Heart right ventricle (tissue), 16 donors: ENCODE data around the gene LINC01488. TPM values are rescaled to one million over a fixed set of nuclear protein-coding genes. Genes with fewer than 3 reads are reported as not detected.

Experiments used
- ATAC-seq, 8 donors: fragments of 200-7000 bp; cut with Tn5 transposase; one replicate each; pipeline ENCODE4 v1.9.1; 2020; ENCODE audit warnings: mild to moderate bottlenecking in 8 of 8, moderate library complexity in 8 of 8, moderate number of reproducible peaks in 1 of 8
- DNase-seq, 2 donors: peaks; one replicate each; pipeline ENCODE4 v3.0.0-alpha.2; 2020
- H3K27ac ChIP-seq, 10 donors: fragments of 200-600 bp; sonication (generic) in 2 of 10; one replicate each; pipeline versions ENCODE4 v1.5.0 to v1.8.0; 2020 to 2022; ENCODE audit warnings: mild to moderate bottlenecking in 3 of 10
- H3K27me3 ChIP-seq, 7 donors: fragments of 200-600 bp; one replicate each; pipeline ENCODE4 v1.8.0; 2021 to 2022; ENCODE audit warnings: mild to moderate bottlenecking in 2 of 7
- H3K36me3 ChIP-seq, 9 donors: fragments of 200-600 bp; sonication (generic) in 1 of 9; one replicate each; pipeline versions ENCODE4 v1.5.0 to v1.8.0; 2020 to 2022; ENCODE audit warnings: mild to moderate bottlenecking in 2 of 9
- H3K4me1 ChIP-seq, 9 donors: fragments of 200-600 bp; sonication (generic) in 1 of 9; one replicate each; pipeline versions ENCODE4 v1.5.0 to v1.8.0; 2020 to 2022; ENCODE audit warnings: mild to moderate bottlenecking in 4 of 9
- H3K4me3 ChIP-seq, 10 donors: fragments of 200-600 bp; sonication (generic) in 2 of 10; one replicate each; pipeline versions ENCODE4 v1.5.0 to v1.8.0; 2020 to 2022; ENCODE audit warnings: mild to moderate bottlenecking in 7 of 10, moderate library complexity in 2 of 10
- H3K9me3 ChIP-seq, 11 donors: fragments of 200-600 bp in 10 of 11; sonication (generic) in 2 of 11; one replicate each; pipeline versions ENCODE4 v1.5.0 to v1.8.0; 2013 to 2022; ENCODE audit warnings: mild to moderate bottlenecking in 2 of 11, control low read depth in 1 of 11, moderate library complexity in 1 of 11
- WGBS, 2 donors: extraction: QIAGEN DNeasy Blood & Tissue Kit; methylation state at CpG; one replicate each; pipeline ENCODE4 v1.1.7; 2013; ENCODE audit warnings: inconsistent platforms in 1 of 2; 5-methylcytosine and 5-hydroxymethylcytosine counted together
- intact Hi-C, 10 donors: fragments of 100-400 bp; cut with DNase I; formaldehyde crosslinking; loops; one replicate each; pipeline versions ENCODE4 v1.11.1 to v1.14.2; 2022
- polyA plus RNA-seq, 2 donors: library from polyadenylated mRNA; stranded (reverse); fragments of 200-250 nt; gene quantifications; one replicate each; pipeline ENCODE4 v1.2.3, GENCODE V29; 2013
- total RNA-seq, 10 donors: library from RNA; stranded (reverse); fragmentation: NEBNext Ultra II Directional in 3 of 10; extraction: Animal tissue kit (Norgen Biotek cat#: 25700) in 3 of 10; gene quantifications; one replicate each; pipeline versions ENCODE4 v1.2.1 to v1.2.4, GENCODE V29; 2021 to 2023
- TF ChIP-seq, protein P1 (sequence below), 9 donors: fragments of 200-600 bp; sonication (generic) in 2 of 9; IDR thresholded peaks; one replicate each; pipeline versions ENCODE4 v1.5.0 to v1.8.0; 2021 to 2022; ENCODE audit warnings: antibody characterized with exemption in 9 of 9, mild to moderate bottlenecking in 5 of 9, moderate library complexity in 1 of 9
- donor health status: Arrhythmogenic right ventricular cardiomyopathy.
- donor health status: ischemic (EF 13 %, LVEDD 7.1; RV severe dilation, severe dysfunction).
- donor health status: healthy with polysubstance abuse.
- donor health status: DM: no; HTN: yes; CAD: no.
- donor health status: DM: no; HTN: no; CAD: no.
- donor health status: ischemic (EF 25% LVEDD 6.9; RV normal size, moderate dysfunction).
- donor health status: ischemic (EF 25% LVEDD 5.7; RV mildly dilated, moderate dysfunction).
- donor health status: healthy.
- donor health status: DM: yes; HTN: yes; CAD: no.
- donor health status: Ischemic cardiomyopathy.
- donor health status: ischemic (EF 35%, LVEDD 5.7; RV mildly dilated, moderate dysfunction).
- donor health status: nonischemic (EF 11% LVEDD 7.7; RV severe dilation, severe dysfunction).
- donor health status: DM: yes; HTN: yes; CAD: no.
- donor health status: PGD.
- donor health status: ischemic (EF 29% LVEDD 5.4; RV normal size, mild dysfunction).
- donor health status: nonischemic (EF 23%, LVEDD 6.1; RV moderate dilation, normal function).

The LINC01488 gene
- total and polyA plus RNA-seq, 12 donors, result 0.03 to 0.59 (median 0.15) TPM; not detected in 4

DNA sequence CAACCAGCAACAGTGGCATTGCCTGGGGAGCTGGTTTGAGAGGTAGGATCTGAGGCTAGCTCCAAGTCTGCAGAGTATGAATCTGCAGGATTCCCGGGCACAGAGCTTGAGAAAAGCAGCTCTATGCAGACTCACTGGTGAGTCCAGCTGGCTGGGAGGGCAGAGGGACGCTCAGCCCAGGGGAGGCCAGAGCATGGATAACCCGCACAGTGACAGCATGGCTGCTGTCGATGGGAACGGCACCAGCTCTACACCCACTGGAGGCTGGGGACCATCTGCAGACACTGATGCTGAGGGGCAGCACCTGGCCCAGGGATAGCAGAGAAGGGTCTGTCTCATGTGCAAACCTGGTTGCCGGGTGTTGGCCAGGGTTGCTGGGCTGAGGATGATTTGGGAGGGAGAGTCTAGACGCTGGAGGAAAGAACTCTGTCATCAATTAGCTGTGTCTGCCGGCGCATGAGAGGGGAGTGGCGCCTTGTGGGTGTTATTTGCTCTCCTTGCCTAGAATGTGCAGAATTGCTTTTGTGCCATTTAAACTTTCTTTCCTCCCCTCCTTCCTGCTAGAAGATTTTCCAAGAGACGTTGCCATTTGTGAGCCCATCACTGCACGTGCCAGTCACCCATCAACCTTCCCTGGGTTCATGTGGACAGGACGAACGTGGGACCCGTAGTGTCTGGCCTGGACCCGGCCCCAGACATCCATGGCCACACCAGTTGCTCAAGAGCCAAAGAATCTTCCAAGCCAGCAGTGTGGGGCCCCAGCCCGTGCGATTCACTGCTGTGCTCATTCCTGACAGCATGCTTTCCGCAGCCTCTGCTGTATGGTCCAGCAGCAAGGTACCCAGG lies 19.1 kb upstream of the LINC01488 start:
- Histone ChIP-seq H3K4me1 (peaks cover 14 to 38% (median 18%) of the 10 kb centered on the region in 9 donors), H3K36me3 (no peaks in the 10 kb centered on the region), H3K27me3 (no peaks in the 10 kb centered on the region), H3K27ac (peak overlapping the region in 7 of 10 donors; percentile 44 to 75 (median 63)), H3K9me3 (peaks cover 0 to 23% (median 10%) of the 10 kb centered on the region in 11 donors), H3K4me3 (no peak overlapping the region)
- ATAC-seq (peak in 7 of 8 donors; percentile 24 to 55 (median 37)), DNase-seq (no peak)
- TF ChIP-seq, protein P1, sequence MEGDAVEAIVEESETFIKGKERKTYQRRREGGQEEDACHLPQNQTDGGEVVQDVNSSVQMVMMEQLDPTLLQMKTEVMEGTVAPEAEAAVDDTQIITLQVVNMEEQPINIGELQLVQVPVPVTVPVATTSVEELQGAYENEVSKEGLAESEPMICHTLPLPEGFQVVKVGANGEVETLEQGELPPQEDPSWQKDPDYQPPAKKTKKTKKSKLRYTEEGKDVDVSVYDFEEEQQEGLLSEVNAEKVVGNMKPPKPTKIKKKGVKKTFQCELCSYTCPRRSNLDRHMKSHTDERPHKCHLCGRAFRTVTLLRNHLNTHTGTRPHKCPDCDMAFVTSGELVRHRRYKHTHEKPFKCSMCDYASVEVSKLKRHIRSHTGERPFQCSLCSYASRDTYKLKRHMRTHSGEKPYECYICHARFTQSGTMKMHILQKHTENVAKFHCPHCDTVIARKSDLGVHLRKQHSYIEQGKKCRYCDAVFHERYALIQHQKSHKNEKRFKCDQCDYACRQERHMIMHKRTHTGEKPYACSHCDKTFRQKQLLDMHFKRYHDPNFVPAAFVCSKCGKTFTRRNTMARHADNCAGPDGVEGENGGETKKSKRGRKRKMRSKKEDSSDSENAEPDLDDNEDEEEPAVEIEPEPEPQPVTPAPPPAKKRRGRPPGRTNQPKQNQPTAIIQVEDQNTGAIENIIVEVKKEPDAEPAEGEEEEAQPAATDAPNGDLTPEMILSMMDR (IDR thresholded peaks at IDR 0.05), result no peak
- intact Hi-C loops, result no loop called here
- 76% methylated on average over 19 of the region's 19 CpGs for WGBS, 2 donors

DNA sequence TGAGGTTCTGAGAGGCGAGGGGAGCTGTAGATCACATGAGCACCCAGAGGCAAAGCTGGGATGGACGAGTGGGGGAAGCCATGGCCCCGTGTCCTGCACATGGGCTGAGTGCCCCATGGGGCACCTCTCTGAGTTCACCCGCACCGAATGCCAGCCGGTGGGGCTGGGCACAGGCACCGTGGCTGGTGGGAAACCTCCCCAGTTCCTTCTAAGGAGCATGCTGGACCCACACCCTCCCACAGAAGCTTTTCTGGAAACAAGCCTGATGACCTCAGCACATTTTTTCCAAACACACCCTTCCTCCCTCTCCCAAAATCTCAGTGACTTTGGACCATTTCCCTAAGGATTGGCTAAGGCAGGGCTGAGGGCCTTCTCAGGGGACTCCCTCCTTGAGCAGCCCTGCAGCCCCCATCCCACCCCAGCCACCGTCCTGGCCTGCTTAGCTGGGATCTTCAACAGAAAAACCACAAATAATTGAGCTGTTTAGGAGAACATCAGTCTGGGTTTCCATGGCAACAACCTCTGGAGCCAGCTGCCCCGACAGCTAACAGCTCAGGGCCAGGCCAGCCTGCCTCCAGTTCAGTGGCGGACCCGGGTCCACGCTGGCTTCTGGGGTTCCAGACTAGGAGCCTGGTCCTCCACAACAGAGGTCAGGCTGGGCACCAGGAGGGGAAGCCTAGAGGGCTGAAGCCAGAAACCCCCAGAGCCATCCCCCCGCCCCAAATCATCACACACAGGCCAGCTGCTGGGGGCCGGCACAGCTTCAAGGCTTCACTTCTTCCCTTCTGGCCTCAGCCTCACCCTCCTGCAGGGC lies 18.1 kb upstream of the LINC01488 start:
- H3K9me3 ChIP-seq, result peaks cover 0 to 17% (median 8%) of the 10 kb centered on the region in 11 donors
- peaks cover 14 to 43% (median 18%) of the 10 kb centered on the region in 9 donors for H3K4me1 ChIP-seq
- peak overlapping the region in 8 of 10 donors; percentile 18 to 75 (median 62) for H3K27ac ChIP-seq
- H3K4me3 ChIP-seq, result no peak overlapping the region
- H3K36me3 ChIP-seq, result no peaks in the 10 kb centered on the region
- 44 to 45% methylated on average over 14 of the region's 14 CpGs for WGBS, 2 donors
- TF ChIP-seq, protein P1 (IDR thresholded peaks at IDR 0.05), result no peak
- H3K27me3 ChIP-seq, result no peaks in the 10 kb centered on the region
- ATAC-seq (peak; percentile 60 to 87 (median 78)), DNase-seq (peak; percentile 57 to 67)
- intact Hi-C loops, result no loop called here

DNA sequence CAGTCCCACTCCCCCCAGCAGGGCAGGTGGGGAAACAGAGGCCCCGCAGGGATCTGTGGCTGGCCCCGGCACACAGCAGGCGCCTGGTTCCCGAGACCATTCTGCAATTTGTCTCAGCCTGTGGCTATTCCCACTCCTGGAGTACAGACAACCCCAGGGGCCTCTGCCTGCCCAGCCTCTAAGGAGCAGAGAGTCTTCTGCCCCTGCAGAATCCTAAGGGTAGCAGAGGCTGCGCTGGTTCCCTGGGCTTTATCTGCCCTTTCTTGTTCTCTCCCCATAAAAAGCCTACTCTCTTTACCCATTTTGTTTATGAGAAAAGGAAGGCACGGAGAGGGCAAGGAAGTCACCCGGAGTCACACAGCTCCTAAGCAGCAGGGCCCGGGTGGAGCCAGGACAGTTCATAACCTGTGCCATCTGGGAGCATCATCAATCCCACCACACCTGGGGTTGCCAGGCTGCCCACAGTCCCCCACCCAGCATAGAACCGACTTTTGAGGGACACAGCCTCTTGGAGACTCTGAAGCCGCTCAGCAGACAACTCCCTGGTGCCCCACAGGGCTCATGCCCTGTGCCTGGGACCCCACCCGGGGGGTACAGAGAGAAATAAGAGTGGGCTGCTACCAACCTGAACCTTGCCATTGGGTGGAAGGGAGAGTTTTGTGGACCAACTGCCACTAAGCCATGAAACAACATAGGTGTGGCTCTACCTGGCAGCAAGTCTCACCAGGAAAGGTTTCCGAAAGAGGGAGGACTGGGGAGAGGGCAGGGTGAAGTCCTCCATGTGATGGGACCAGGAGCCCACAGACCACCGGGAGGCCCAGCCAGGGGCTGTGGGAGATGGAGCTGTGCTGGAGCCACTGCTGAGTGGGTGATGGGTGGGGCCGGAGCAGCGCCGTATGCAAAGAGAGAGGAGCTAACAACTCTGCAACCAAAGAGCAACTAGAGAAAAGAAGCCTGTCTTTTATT lies 17.2 kb upstream of the LINC01488 start:
- no peak overlapping the region for H3K4me3 ChIP-seq
- H3K4me1 ChIP-seq, result peaks cover 14 to 43% (median 18%) of the 10 kb centered on the region in 9 donors
- H3K27ac ChIP-seq, result peak overlapping the region in 7 of 10 donors; percentile 44 to 75 (median 63)
- WGBS, 2 donors, result 79 to 84% methylated on average over 16 of the region's 16 CpGs
- no peaks in the 10 kb centered on the region for H3K36me3 ChIP-seq
- no peaks in the 10 kb centered on the region for H3K27me3 ChIP-seq
- ATAC-seq (no peak), DNase-seq (no peak)
- H3K9me3 ChIP-seq, result peaks cover 0 to 17% (median 8%) of the 10 kb centered on the region in 11 donors
- TF ChIP-seq, protein P1 (IDR thresholded peaks at IDR 0.05), result no peak
- intact Hi-C loops, result no loop called here
